ENCODE measurements around the gene MOXD1.
"Not testable (repeated sequence)": the region's sequence is repeated elsewhere in the genome, so short reads cannot be mapped to it uniquely, and the experiment has no call there.

The MOXD1 gene

GRCh38 chr6:132344811-132345210 is 56.5 kb downstream of the MOXD1 start:
- DNase-seq = no peak

- DNase-seq = no peak
These were observed 59.6 kb downstream of the MOXD1 start for GRCh38 chr6:132341646-132342045.

GRCh38 chr6:132334521-132334885 is 66.8 kb downstream of the MOXD1 start:
- no peak for DNase-seq

GRCh38 chr6:132333639-132334520 is 67.4 kb downstream of the MOXD1 start:
- DNase-seq = no peak

GRCh38 chr6:132330759-132331158 is 70.5 kb downstream of the MOXD1 start:
- DNase-seq = no peak

- DNase-seq = no peak
These were observed 78.9 kb downstream of the MOXD1 start for GRCh38 chr6:132322398-132322797.

- DNase-seq = no peak
These were observed 81.3 kb downstream of the MOXD1 start for GRCh38 chr6:132320007-132320406.

GRCh38 chr6:132316970-132317369 is 84.3 kb downstream of the MOXD1 start:
- no peak for DNase-seq

GRCh38 chr6:132314432-132314831 is 86.8 kb downstream of the MOXD1 start:
- DNase-seq = no peak

- no peak for DNase-seq
These were observed 90.4 kb downstream of the MOXD1 start for GRCh38 chr6:132310921-132311320.

- DNase-seq = not testable (repeated sequence)
These were observed 91.1 kb downstream of the MOXD1 start for GRCh38 chr6:132310151-132310550.

- no peak for DNase-seq
These were observed 96.4 kb downstream of the MOXD1 start for GRCh38 chr6:132304891-132305305.

GRCh38 chr6:132300323-132300949 is 100.8 kb downstream of the MOXD1 start:
- DNase-seq = no peak

GRCh38 chr6:132298344-132298949 is 102.8 kb downstream of the MOXD1 start:
- DNase-seq = no peak

GRCh38 chr6:132289756-132290155 is 111.5 kb downstream of the MOXD1 start:
- no peak for DNase-seq

- DNase-seq = no peak
These were observed 114.2 kb downstream of the MOXD1 start for GRCh38 chr6:132287101-132287500.

GRCh38 chr6:132286298-132287019 is 114.8 kb downstream of the MOXD1 start:
- DNase-seq = no peak

GRCh38 chr6:132285004-132285780 is 116.1 kb downstream of the MOXD1 start:
- DNase-seq = no peak

- DNase-seq = no peak
These were observed 118.6 kb downstream of the MOXD1 start for GRCh38 chr6:132282696-132283095.

- DNase-seq = no peak
These were observed 120.8 kb downstream of the MOXD1 start for GRCh38 chr6:132280436-132280835.

GRCh38 chr6:132279592-132280139 is 121.6 kb downstream of the MOXD1 start:
- peak; percentile 72 for DNase-seq

All from NCI-H1092 treated with DMSO at 0.1 percent for 48 hours (cell line).